ENCODE measurements around the gene CBX7. TPM values are rescaled to one million over a fixed set of nuclear protein-coding genes. Genes with fewer than 3 reads are reported as not detected.

The CBX7 gene
- total RNA-seq, 2 experiments from 2014 or later = 48.6 to 49.1 TPM

DNA sequence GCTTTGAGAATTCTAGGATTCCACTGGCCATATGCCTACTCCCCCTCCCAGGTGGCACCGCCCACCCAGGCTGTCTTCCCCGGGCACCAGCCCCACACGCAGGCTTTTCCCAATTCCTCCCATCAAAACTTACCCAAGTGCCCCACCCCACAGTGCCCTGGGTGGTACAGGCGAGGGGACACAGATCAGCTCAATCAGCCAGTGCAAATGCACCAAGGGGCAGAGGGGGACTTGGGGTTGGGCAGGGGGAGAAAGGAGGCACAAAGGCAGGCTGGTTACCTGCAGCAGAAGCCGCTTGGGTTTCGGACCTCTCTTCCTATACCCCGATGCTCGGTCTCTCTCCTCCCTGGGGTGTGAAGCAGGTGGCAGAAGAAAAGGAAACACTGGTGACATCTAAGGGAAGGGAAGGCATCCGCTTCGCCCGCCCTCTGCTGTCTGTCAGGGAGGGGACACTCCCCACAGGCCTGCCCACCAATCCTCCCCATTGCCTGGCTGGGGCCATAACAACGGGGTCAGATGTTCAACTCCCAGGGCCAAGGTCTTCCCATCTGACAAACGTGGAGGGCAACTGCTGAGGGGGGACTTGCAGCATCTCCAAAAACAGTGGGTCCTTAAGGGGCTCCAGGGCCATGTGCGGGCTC is 14.0 kb downstream of the CBX7 start:
- Histone ChIP-seq H3K4me3 (ENCODE audit: low read length) (no peak overlapping the region), H3K27me3 (ENCODE audit: control insufficient read depth in 1 of 2, insufficient read depth in 2 of 2, low read length in 2 of 2) (no peaks in the 10 kb centered on the region), H3K9me3 (ENCODE audit: control insufficient read depth in 1 of 2, insufficient read depth in 1 of 2, low read length in 2 of 2) (no peaks in the 10 kb centered on the region), H3K27ac (ENCODE audit: low read depth in 1 of 2, low read length in 2 of 2) (no peak overlapping the region), H3K4me1 (ENCODE audit: insufficient read depth, low read length) (peaks cover 4% of the 10 kb centered on the region), H3K36me3 (ENCODE audit: insufficient read depth, low read length) (peaks cover 31% of the 10 kb centered on the region)
- Mint-ChIP-seq H3K36me3 (ENCODE audit: low read depth) (peaks cover 20% of the 10 kb centered on the region), H3K9me3 (no peaks in the 10 kb centered on the region), H3K27me3 (no peaks in the 10 kb centered on the region), H3K4me3 (no peak overlapping the region), H3K27ac (no peak overlapping the region), H3K4me1 (ENCODE audit: low read depth) (peaks cover 3% of the 10 kb centered on the region)
- no peak for DNase-seq
- ChIA-PET POLR2A (interaction anchor here (0.7 kb wide), 1 partner anchor 181 kb away, joined by 5 read pairs; the partner anchor contains the start of gene RPL3), CTCF (no interaction called here)
- TF ChIP-seq, protein P1, sequence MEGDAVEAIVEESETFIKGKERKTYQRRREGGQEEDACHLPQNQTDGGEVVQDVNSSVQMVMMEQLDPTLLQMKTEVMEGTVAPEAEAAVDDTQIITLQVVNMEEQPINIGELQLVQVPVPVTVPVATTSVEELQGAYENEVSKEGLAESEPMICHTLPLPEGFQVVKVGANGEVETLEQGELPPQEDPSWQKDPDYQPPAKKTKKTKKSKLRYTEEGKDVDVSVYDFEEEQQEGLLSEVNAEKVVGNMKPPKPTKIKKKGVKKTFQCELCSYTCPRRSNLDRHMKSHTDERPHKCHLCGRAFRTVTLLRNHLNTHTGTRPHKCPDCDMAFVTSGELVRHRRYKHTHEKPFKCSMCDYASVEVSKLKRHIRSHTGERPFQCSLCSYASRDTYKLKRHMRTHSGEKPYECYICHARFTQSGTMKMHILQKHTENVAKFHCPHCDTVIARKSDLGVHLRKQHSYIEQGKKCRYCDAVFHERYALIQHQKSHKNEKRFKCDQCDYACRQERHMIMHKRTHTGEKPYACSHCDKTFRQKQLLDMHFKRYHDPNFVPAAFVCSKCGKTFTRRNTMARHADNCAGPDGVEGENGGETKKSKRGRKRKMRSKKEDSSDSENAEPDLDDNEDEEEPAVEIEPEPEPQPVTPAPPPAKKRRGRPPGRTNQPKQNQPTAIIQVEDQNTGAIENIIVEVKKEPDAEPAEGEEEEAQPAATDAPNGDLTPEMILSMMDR (IDR thresholded peaks at IDR 0.05) = no peak
- intact Hi-C loops (cut with DNase I, micrococcal nuclease) = no loop called here
- no peak for ATAC-seq (ENCODE audit: poor library complexity)

DNA sequence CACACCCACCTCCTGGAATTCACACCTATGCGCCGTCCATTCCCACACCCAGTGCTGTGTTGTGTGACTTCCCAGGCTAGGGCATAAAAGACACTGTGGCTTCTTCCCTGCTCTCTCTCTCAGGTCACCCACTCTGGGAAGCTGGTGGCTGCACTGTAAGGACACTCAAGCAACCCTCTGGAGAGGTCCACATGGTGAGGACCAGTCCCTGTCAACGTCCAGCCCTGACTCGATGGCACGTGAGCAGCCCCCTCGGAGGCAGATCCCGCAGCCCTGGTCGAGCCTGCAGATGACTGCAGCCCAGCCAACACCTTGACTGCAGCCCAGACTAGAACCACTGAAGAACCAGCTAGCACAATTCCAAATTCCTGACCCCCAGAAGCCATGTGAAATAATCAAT is 16.2 kb downstream of the CBX7 start:
- Histone ChIP-seq H3K36me3 (ENCODE audit: insufficient read depth, low read length) (peaks cover 49% of the 10 kb centered on the region), H3K4me1 (ENCODE audit: insufficient read depth, low read length) (peaks cover 3% of the 10 kb centered on the region), H3K27me3 (ENCODE audit: control insufficient read depth in 1 of 2, insufficient read depth in 2 of 2, low read length in 2 of 2) (no peaks in the 10 kb centered on the region), H3K4me3 (ENCODE audit: low read length) (no peak overlapping the region), H3K27ac (ENCODE audit: low read depth in 1 of 2, low read length in 2 of 2) (no peak overlapping the region), H3K9me3 (ENCODE audit: control insufficient read depth in 1 of 2, insufficient read depth in 1 of 2, low read length in 2 of 2) (no peaks in the 10 kb centered on the region)
- ATAC-seq (ENCODE audit: poor library complexity) (no peak), DNase-seq (no peak)
- no peaks in the 10 kb centered on the region for H3K4me1 Mint-ChIP-seq (ENCODE audit: low read depth)
- TF ChIP-seq, protein P1 (IDR thresholded peaks at IDR 0.05) = no peak
- no peak overlapping the region for H3K4me3 Mint-ChIP-seq
- peaks cover 42% of the 10 kb centered on the region for H3K36me3 Mint-ChIP-seq (ENCODE audit: low read depth)
- no peaks in the 10 kb centered on the region for H3K9me3 Mint-ChIP-seq
- ChIA-PET CTCF (interaction anchor here (1.1 kb wide), 1 partner anchor 175 kb away, joined by 5 read pairs; no protein-coding TSS in a partner anchor), POLR2A (no interaction called here)
- no peaks in the 10 kb centered on the region for H3K27me3 Mint-ChIP-seq
- no peak overlapping the region for H3K27ac Mint-ChIP-seq
- intact Hi-C loops (cut with DNase I, micrococcal nuclease) = no loop called here

DNA sequence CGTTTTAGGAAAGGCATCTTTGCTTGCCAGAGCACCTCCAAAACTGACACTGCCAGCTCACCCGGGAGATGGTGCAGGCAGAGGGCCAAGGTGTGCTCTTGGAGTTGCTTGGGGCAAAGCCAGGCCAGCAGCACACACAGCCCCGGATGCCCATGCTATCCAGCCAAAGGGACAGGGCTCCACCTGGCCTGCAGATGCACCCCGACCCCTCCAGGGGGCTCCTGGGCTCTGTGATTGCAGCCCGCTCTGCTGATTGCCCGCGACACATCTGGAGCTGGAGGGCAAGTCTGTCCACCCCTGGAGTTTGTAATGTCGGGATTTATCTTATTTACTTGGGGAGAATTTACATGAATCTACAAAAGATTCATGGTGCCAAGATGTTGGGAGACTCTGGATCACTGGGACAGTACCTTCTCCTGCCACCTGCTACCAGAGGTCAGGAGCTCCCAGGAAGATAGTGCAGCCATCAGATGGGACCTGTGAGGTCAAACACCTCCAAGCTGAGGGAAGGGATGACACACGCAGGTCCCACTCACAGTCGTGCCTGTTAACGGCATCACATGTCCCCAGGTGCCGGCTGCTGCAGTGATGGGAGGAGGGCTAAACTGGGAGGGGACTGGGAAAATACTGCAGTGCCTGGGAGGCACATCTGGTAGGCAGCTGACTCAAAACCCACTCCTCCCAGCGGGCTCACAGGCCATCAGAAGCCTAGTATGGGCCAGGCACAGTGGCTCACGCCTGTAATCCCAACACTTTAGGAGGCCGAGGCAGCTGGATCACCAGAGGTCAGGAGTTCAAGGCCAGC is 17.2 kb downstream of the CBX7 start:
- Histone ChIP-seq H3K36me3 (ENCODE audit: insufficient read depth, low read length) (peaks cover 52% of the 10 kb centered on the region), H3K27me3 (ENCODE audit: control insufficient read depth in 1 of 2, insufficient read depth in 2 of 2, low read length in 2 of 2) (no peaks in the 10 kb centered on the region), H3K4me3 (ENCODE audit: low read length) (no peak overlapping the region), H3K4me1 (ENCODE audit: insufficient read depth, low read length) (no peaks in the 10 kb centered on the region), H3K27ac (ENCODE audit: low read depth in 1 of 2, low read length in 2 of 2) (no peak overlapping the region), H3K9me3 (ENCODE audit: control insufficient read depth in 1 of 2, insufficient read depth in 1 of 2, low read length in 2 of 2) (no peaks in the 10 kb centered on the region)
- Mint-ChIP-seq H3K4me1 (ENCODE audit: low read depth) (peaks cover 5% of the 10 kb centered on the region), H3K4me3 (no peak overlapping the region), H3K27me3 (no peaks in the 10 kb centered on the region), H3K36me3 (ENCODE audit: low read depth) (peaks cover 47% of the 10 kb centered on the region), H3K27ac (no peak overlapping the region), H3K9me3 (no peaks in the 10 kb centered on the region)
- CTCF ChIA-PET = interaction anchor here (0.6 to 2.0 kb wide), 4 partner anchors 19 to 184 kb away, joined by 3 to 9 read pairs (median 6); partner anchors contain the start of gene RPL3
- DNase-seq (peak in 13 of 14 experiments; percentile 32 to 63 (median 42)), ATAC-seq (ENCODE audit: poor library complexity) (peak; percentile 73)
- TF ChIP-seq, protein P1 (IDR thresholded peaks at IDR 0.05) = peak; percentile 34
- POLR2A ChIA-PET = interaction anchor here (1.0 to 2.0 kb wide), 4 partner anchors 8 to 184 kb away, joined by 3 to 10 read pairs (median 4); partner anchors contain the start of gene RPL3
- intact Hi-C loops (cut with DNase I, micrococcal nuclease) = no loop called here

Measured in CD4-positive, alpha-beta T cell (primary cell).